Naive thymus-derived CD8-positive, alpha-beta T cell (primary cell): ENCODE measurements around the gene KCTD1. TPM values are rescaled to one million over a fixed set of nuclear protein-coding genes. Genes with fewer than 3 reads are reported as not detected.
A peak's percentile ranks its signal among the peaks of the same experiment; 100 is the strongest.

Source experiments
- ATAC-seq, 2 donors: fragments of 150-1000 bp; cut with Tn5 transposase in 1 of 2; sonication (Bioruptor Pico), chemical (Tn5 transposase) in 1 of 2; 1 replicate in 1 of 2; 2 replicates in 1 of 2; pipeline ENCODE4 v1.10.0; 2021; ENCODE audit warnings: mild to moderate bottlenecking in 2 of 2, moderate library complexity in 2 of 2
- POLR2A ChIA-PET: fragments of 350-600 bp; sonication (Branson Sonifier 250); formaldehyde crosslinking; loops from one replicate; lab custom pipeline; 2021; ENCODE audit warnings: antibody characterized with exemption; lab: Charles Lee
- DNase-seq, 10 donors: peaks; one replicate each; pipeline versions ENCODE4 v3.0.0 to v3.0.0-alpha.2; 2020 to 2022
- H3K27ac Mint-ChIP-seq, 10 donors: one replicate each; pipeline ENCODE4 v1.8.0; 2020 to 2022; ENCODE audit warnings: mild to moderate bottlenecking in 10 of 10, mixed read lengths in 10 of 10, moderate library complexity in 4 of 10, inconsistent platforms in 1 of 10
- H3K27me3 Mint-ChIP-seq, 5 donors: one replicate each; pipeline ENCODE4 v1.8.0; 2021 to 2022; ENCODE audit warnings: mixed read lengths in 5 of 5
- H3K36me3 Mint-ChIP-seq, 3 donors: one replicate each; pipeline ENCODE4 v1.8.0; 2020 to 2022; ENCODE audit warnings: mixed read lengths in 3 of 3, mild to moderate bottlenecking in 2 of 3, inconsistent platforms in 1 of 3
- H3K4me1 Mint-ChIP-seq, 4 donors: one replicate each; pipeline ENCODE4 v1.8.0; 2021 to 2022; ENCODE audit warnings: mixed read lengths in 4 of 4
- H3K4me3 Mint-ChIP-seq, 10 donors: one replicate each; pipeline ENCODE4 v1.8.0; 2020 to 2022; ENCODE audit warnings: mild to moderate bottlenecking in 10 of 10, mixed read lengths in 10 of 10, moderate library complexity in 6 of 10, inconsistent platforms in 1 of 10
- H3K9me3 Mint-ChIP-seq, 9 donors: one replicate each; pipeline ENCODE4 v1.8.0; 2020 to 2022; ENCODE audit warnings: mixed read lengths in 9 of 9, mild to moderate bottlenecking in 3 of 9, inconsistent platforms in 1 of 9, moderate library complexity in 1 of 9
- polyA plus RNA-seq, 3 donors: library from polyadenylated mRNA; unstranded; fragments of 300-500 nt; fragmentation: Illumina TruSeq; gene quantifications; one replicate each; pipeline ENCODE4 v1.2.3, GENCODE V29; 2021
- total RNA-seq, 8 experiments: library from RNA in 2 of 8; stranded (reverse) in 2 of 8; gene quantifications; one replicate each; pipeline ENCODE4 v1.2.3 and lab custom pipeline; 2021 to 2026

KCTD1 gene
- total and polyA plus RNA-seq, 5 experiments from 2014 or later: 0.08 to 3.6 (median 0.81) TPM

DNA sequence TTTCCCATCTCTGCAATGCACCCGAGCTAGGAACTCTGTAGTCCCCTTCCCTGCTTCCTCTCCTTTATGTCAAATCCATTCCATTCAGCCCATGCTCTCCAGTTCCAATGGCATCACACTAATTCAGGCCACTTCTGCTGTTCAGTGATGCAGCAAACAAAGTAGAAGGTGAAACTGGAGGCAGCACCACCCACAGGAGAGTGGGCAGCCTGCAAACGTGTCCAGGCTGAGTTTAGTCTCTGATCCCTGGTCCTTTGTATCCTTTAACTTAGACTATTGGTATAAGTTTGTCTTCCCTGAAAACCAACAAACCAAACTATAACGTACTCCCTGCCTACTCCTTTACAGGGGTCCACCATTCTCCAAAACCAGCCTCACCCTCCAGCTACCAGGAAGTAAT lies 14.7 kb upstream of the KCTD1 start:
- POLR2A ChIA-PET: no interaction called here
- DNase-seq (no peak), ATAC-seq (no peak)
- Mint-ChIP-seq H3K27me3 (peaks cover 7 to 28% (median 12%) of the 10 kb centered on the region in 5 donors), H3K4me1 (no peaks in the 10 kb centered on the region), H3K4me3 (no peak overlapping the region), H3K9me3 (peaks cover 0 to 4% (median 0%) of the 10 kb centered on the region in 9 donors), H3K36me3 (no peaks in the 10 kb centered on the region), H3K27ac (no peak overlapping the region)

- Mint-ChIP-seq H3K4me3 (no peak overlapping the region), H3K4me1 (no peaks in the 10 kb centered on the region), H3K9me3 (peaks cover 0 to 4% (median 0%) of the 10 kb centered on the region in 9 donors), H3K27me3 (peaks cover 8 to 32% (median 12%) of the 10 kb centered on the region in 5 donors), H3K27ac (no peak overlapping the region), H3K36me3 (no peaks in the 10 kb centered on the region)
- POLR2A ChIA-PET: no interaction called here
- ATAC-seq (no peak), DNase-seq (no peak)
These were observed 14.2 kb upstream of the KCTD1 start for GRCh38 chr18:26562568-26562967.

- no peaks in the 10 kb centered on the region for H3K4me1 Mint-ChIP-seq
- H3K4me3 Mint-ChIP-seq: no peak overlapping the region
- peaks cover 8 to 36% (median 12%) of the 10 kb centered on the region in 5 donors for H3K27me3 Mint-ChIP-seq
- H3K27ac Mint-ChIP-seq: peak overlapping the region in 1 of 10 donors; percentile 7
- peaks cover 0 to 4% (median 0%) of the 10 kb centered on the region in 9 donors for H3K9me3 Mint-ChIP-seq
- H3K36me3 Mint-ChIP-seq: no peaks in the 10 kb centered on the region
- ATAC-seq: no peak
- no peak for DNase-seq
- POLR2A ChIA-PET: no interaction called here
These were observed 13.4 kb upstream of the KCTD1 start for GRCh38 chr18:26561769-26562168.

GRCh38 chr18:26556573-26556972 lies 8.2 kb upstream of the KCTD1 start:
- H3K27me3 Mint-ChIP-seq: peaks cover 25 to 47% (median 27%) of the 10 kb centered on the region in 5 donors
- no peak for DNase-seq
- peaks cover 0 to 7% (median 1%) of the 10 kb centered on the region in 4 donors for H3K4me1 Mint-ChIP-seq
- H3K27ac Mint-ChIP-seq: no peak overlapping the region
- POLR2A ChIA-PET: interaction anchor here (1.0 kb wide), 1 partner anchor 10 kb away, joined by 3 read pairs; no protein-coding TSS in a partner anchor
- no peak for ATAC-seq
- no peaks in the 10 kb centered on the region for H3K36me3 Mint-ChIP-seq
- H3K4me3 Mint-ChIP-seq: no peak overlapping the region
- H3K9me3 Mint-ChIP-seq: peaks cover 0 to 2% (median 0%) of the 10 kb centered on the region in 9 donors

DNA sequence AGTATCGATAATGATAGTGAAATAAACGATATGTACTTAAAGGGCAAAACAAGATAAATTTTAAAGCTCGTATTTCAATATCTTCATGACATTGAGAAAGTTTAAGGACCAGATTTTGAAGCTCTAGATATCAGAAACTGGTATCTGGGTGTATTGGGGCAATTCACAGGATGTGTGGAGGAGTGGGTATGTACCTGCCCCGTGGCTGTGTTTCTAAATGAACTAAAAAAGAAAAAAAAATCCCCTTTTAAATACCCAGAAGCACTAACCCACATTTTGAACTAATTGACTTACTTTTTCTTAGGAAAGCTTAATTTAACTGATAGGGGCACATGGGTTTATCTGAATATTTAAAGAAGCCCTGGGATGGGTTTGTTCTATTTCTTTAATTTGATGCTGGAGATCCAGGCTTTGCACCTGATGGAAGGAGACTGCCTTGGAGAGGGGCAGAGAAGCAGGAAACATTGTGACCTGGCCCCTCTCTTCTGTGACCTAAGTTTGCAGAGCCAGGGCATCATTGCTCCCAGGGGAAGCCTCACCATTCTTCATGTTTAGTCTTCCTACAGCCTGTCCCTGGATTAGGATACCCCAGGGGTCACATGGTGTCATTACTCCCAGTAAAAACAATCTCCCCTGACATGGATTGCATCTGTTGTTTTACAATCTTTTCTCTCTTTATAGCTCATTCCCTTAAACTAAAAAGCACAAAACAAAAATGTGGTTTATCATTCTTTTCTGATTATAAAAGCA lies 7.6 kb upstream of the KCTD1 start:
- Mint-ChIP-seq H3K27me3 (peaks cover 29 to 53% (median 32%) of the 10 kb centered on the region in 5 donors), H3K4me1 (peaks cover 0 to 10% (median 5%) of the 10 kb centered on the region in 4 donors), H3K9me3 (peaks cover 0 to 2% (median 0%) of the 10 kb centered on the region in 9 donors), H3K36me3 (no peaks in the 10 kb centered on the region), H3K4me3 (no peak overlapping the region), H3K27ac (no peak overlapping the region)
- ATAC-seq (no peak), DNase-seq (no peak)
- POLR2A ChIA-PET: interaction anchor here (1.0 kb wide), 1 partner anchor 10 kb away, joined by 3 read pairs; no protein-coding TSS in a partner anchor

DNA sequence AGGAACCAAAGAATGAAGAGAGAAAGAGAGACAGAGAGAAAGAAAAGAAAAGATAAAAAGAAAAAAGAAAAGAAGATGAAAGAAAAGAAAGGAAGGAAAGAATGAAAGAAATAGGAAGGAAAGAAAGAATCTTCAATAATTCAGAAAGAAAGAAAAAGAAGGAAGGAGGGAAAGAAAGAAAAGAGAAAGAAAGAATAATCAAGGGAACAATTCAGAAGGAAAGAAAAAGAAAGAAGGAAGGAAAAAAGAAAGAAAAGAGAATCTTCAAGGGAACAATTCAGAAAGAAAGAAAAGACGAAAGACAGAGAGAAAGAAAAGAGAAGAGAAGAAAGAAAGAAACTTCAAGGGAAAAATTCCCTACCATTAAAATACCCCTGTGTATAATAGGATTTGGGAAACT lies 5.6 kb upstream of the KCTD1 start:
- Mint-ChIP-seq H3K36me3 (no peaks in the 10 kb centered on the region), H3K27ac (peak overlapping the region in 1 of 10 donors; percentile 25), H3K4me1 (peaks cover 2 to 21% (median 15%) of the 10 kb centered on the region in 4 donors), H3K4me3 (no peak overlapping the region), H3K27me3 (peaks cover 29 to 62% (median 43%) of the 10 kb centered on the region in 5 donors), H3K9me3 (peaks cover 0 to 2% (median 0%) of the 10 kb centered on the region in 9 donors)
- POLR2A ChIA-PET: no interaction called here
- DNase-seq (no peak), ATAC-seq (no peak)

GRCh38 chr18:26551695-26552081 lies 3.3 kb upstream of the KCTD1 start:
- Mint-ChIP-seq H3K4me1 (peaks cover 2 to 22% (median 21%) of the 10 kb centered on the region in 4 donors), H3K36me3 (no peaks in the 10 kb centered on the region), H3K27me3 (peaks cover 29 to 45% (median 43%) of the 10 kb centered on the region in 5 donors), H3K27ac (no peak overlapping the region), H3K4me3 (peak overlapping the region; percentile 9 to 84 (median 50)), H3K9me3 (peaks cover 0 to 2% (median 0%) of the 10 kb centered on the region in 9 donors)
- DNase-seq (no peak), ATAC-seq (no peak)
- POLR2A ChIA-PET: no interaction called here

DNA sequence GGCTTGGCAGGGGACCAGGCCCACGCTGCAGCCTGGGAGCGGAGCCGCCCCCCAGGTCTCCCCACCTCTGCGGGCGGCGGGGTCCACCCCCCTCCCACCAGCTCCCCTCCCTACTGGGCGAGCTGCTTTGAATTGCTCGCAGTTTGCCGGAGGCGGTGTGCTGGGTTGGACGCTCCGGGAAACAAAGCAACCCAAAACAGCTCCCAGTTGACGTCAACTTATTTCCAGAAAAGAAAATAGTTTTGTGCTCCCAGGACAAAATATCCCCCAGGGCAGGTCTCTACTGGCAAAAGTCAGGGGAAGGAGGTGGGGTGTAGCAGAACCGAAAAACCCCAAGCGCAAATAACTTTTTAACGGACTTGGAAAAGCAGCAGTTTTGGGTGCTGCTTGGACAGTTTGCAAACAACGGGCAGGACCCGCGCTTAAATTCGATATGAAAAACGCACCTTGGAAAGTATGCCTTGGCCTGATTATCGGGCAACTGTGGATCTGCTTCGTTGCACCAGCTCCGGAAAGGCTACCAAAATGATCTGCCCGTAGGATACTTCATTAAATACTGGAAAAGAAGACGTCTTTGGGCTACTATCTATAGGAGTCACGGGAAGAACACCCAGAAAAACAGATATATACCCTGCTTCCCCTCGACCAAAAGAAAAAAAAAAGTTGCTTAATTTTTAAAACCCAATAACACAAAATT lies 2.8 kb upstream of the KCTD1 start:
- Mint-ChIP-seq H3K27ac (no peak overlapping the region), H3K4me3 (peak overlapping the region; percentile 9 to 84 (median 50)), H3K4me1 (peaks cover 2 to 27% (median 26%) of the 10 kb centered on the region in 4 donors), H3K9me3 (peaks cover 0 to 3% (median 0%) of the 10 kb centered on the region in 9 donors), H3K36me3 (no peaks in the 10 kb centered on the region), H3K27me3 (peaks cover 29 to 45% (median 43%) of the 10 kb centered on the region in 5 donors)
- no peak for DNase-seq
- ATAC-seq: no peak
- POLR2A ChIA-PET: no interaction called here

GRCh38 chr18:26549263-26550094 lies 1.1 kb upstream of the KCTD1 start:
- no peak overlapping the region for H3K27ac Mint-ChIP-seq
- H3K36me3 Mint-ChIP-seq: no peaks in the 10 kb centered on the region
- H3K4me1 Mint-ChIP-seq: peaks cover 2 to 42% (median 40%) of the 10 kb centered on the region in 4 donors
- DNase-seq (peak in 1 of 10 donors; percentile 19), ATAC-seq (no peak)
- H3K9me3 Mint-ChIP-seq: peaks cover 0 to 3% (median 0%) of the 10 kb centered on the region in 9 donors
- peaks cover 28 to 45% (median 36%) of the 10 kb centered on the region in 5 donors for H3K27me3 Mint-ChIP-seq
- POLR2A ChIA-PET: no interaction called here
- peak overlapping the region; percentile 65 to 84 (median 78) for H3K4me3 Mint-ChIP-seq

- H3K4me1 Mint-ChIP-seq: peaks cover 6 to 56% (median 53%) of the 10 kb centered on the region in 4 donors
These were observed 523 bp downstream of the KCTD1 start for GRCh38 chr18:26547646-26548414.

DNA sequence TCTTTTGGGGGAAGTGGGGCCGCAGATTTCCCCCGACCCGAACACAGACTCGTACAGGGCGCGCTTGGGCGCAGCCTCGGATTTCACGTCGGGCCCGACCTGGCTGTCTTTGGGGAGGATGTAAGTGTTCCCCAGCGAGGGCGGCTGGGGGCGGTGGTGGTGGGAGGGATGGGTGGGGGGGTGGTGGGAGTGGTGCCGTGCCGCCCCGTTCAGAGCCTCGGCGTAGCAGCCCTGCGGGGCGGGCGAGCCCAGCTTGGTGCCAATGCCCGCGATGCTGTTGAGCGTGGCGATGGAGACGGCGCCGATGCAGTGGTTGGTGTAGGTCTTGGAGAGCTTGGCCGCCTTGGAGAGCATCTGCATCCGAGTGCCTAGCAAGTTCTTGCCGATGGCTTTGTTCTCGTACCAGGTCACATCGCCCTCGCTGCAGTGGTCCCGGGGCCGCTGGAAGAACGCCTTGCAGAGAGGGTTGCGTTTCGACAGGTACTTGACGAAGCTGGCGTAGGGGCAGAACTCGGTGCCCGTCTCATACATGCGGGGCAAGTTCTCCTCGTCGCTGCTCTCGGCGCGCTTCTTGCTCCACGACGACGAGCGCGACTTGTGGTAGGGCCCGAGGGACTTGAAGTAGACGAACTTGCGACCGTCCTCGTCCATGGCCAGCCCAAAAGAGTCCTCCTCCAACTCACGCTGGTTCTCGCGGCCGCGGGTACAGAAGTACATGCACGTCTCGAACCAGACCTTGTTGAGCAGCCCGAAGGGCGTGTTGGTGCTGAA lies 1.3 kb downstream of the KCTD1 start:
- peak overlapping the region in 1 of 10 donors; percentile 56 for H3K27ac Mint-ChIP-seq
- POLR2A ChIA-PET: interaction anchor here (0.8 kb wide), 1 partner anchor 9 kb away, joined by 3 read pairs; no protein-coding TSS in a partner anchor
- H3K9me3 Mint-ChIP-seq: peaks cover 0 to 3% (median 0%) of the 10 kb centered on the region in 9 donors
- no peak for ATAC-seq
- peaks cover 9 to 24% (median 15%) of the 10 kb centered on the region in 5 donors for H3K27me3 Mint-ChIP-seq
- H3K36me3 Mint-ChIP-seq: no peaks in the 10 kb centered on the region
- H3K4me3 Mint-ChIP-seq: peak overlapping the region; percentile 74 to 94 (median 82)
- DNase-seq: no peak
- peaks cover 6 to 56% (median 54%) of the 10 kb centered on the region in 4 donors for H3K4me1 Mint-ChIP-seq

More at GRCh38 chr18:26547646-26548414, 523 bp downstream of the KCTD1 start:
- peak; percentile 22 to 70 (median 45) for DNase-seq
- Mint-ChIP-seq H3K27me3 (peaks cover 14 to 31% (median 21%) of the 10 kb centered on the region in 5 donors), H3K9me3 (peaks cover 0 to 3% (median 0%) of the 10 kb centered on the region in 9 donors), H3K27ac (peak overlapping the region in 2 of 10 donors; percentile 51 to 84), H3K4me3 (peak overlapping the region; percentile 79 to 94 (median 85)), H3K36me3 (no peaks in the 10 kb centered on the region)
- POLR2A ChIA-PET: interaction anchor here (0.5 kb wide), 1 partner anchor 17 kb away, joined by 5 read pairs; no protein-coding TSS in a partner anchor
- peak; percentile 74 to 77 for ATAC-seq
